Endodermal cell (in vitro differentiated cells): ENCODE data around the gene RBMS3. TPM values are rescaled to one million over a fixed set of nuclear protein-coding genes. Genes with fewer than 3 reads are reported as not detected.

Source experiments
- DNase-seq: peaks from one replicate; pipeline ENCODE4 v3.0.0-alpha.2; 2017
- H3K27ac ChIP-seq: 2 replicates; pipeline ENCODE4 v1.5.1; 2013; ENCODE audit warnings: mild to moderate bottlenecking, low read depth, low read length, moderate library complexity
- H3K27me3 ChIP-seq: 2 replicates; pipeline ENCODE4 v1.6.1; 2013; ENCODE audit warnings: mild to moderate bottlenecking, low read length, moderate library complexity; ENCODE audit not compliant: insufficient read depth, control insufficient read depth, poor library complexity, severe bottlenecking
- H3K36me3 ChIP-seq: 2 replicates; pipeline ENCODE4 v1.7.0; 2013; ENCODE audit warnings: mild to moderate bottlenecking, low read length, moderate library complexity; ENCODE audit not compliant: control insufficient read depth, insufficient read depth
- H3K4me1 ChIP-seq: one replicate; pipeline ENCODE4 v1.7.0; 2013; ENCODE audit warnings: low read length; ENCODE audit not compliant: control insufficient read depth, insufficient read depth
- H3K4me3 ChIP-seq: 2 replicates; pipeline ENCODE4 v1.5.1; 2013; ENCODE audit warnings: mild to moderate bottlenecking, low read length, moderate library complexity
- H3K9ac ChIP-seq: 2 replicates; pipeline ENCODE4 v1.6.1; 2013; ENCODE audit warnings: mild to moderate bottlenecking, low read length, moderate library complexity; ENCODE audit not compliant: poor library complexity, severe bottlenecking; ENCODE audit errors: extremely low read depth
- H3K9me3 ChIP-seq: 2 replicates; pipeline ENCODE4 v1.6.1; 2013; ENCODE audit warnings: mild to moderate bottlenecking, low read length, moderate library complexity; ENCODE audit not compliant: control insufficient read depth
- H3K27ac Mint-ChIP-seq: 2 replicates; pipeline ENCODE4 v1.8.0; 2020; ENCODE audit warnings: mixed read lengths
- H3K27me3 Mint-ChIP-seq: 2 replicates; pipeline ENCODE4 v1.8.0; 2021; ENCODE audit warnings: mild to moderate bottlenecking, mixed read lengths; ENCODE audit not compliant: insufficient read depth
- H3K36me3 Mint-ChIP-seq: 2 replicates; pipeline ENCODE4 v1.8.0; 2020; ENCODE audit warnings: low read depth, mixed read lengths
- H3K4me1 Mint-ChIP-seq: 2 replicates; pipeline ENCODE4 v1.8.0; 2020; ENCODE audit warnings: mixed read lengths
- H3K4me3 Mint-ChIP-seq: 2 replicates; pipeline ENCODE4 v1.8.0; 2020; ENCODE audit warnings: mild to moderate bottlenecking, moderate library complexity, mixed read lengths
- H3K9me3 Mint-ChIP-seq: 2 replicates; pipeline ENCODE4 v1.8.0; 2020; ENCODE audit warnings: mild to moderate bottlenecking, mixed read lengths
- WGBS, 2 experiments: methylation state at CpG; one replicate each; pipeline versions ENCODE4 v1.1.5 to v1.1.7; 2013; ENCODE audit warnings: missing lambda C conversion rate in 2 of 2, mixed read lengths in 1 of 2; ENCODE audit not compliant: insufficient coverage in 1 of 2, insufficient read length in 1 of 2; 5-methylcytosine and 5-hydroxymethylcytosine counted together
- total RNA-seq, 2 donors: library from RNA; stranded (reverse); fragmentation: NEBNext Ultra II Directional in 1 of 2; extraction: Animal tissue kit (Norgen Biotek cat#: 25700) in 1 of 2; gene quantifications; 2 replicates in 1 of 2; 3 replicates in 1 of 2; pipeline ENCODE4 v1.2.1, GENCODE V29; 2021
- TF ChIP-seq, protein P1 (sequence below): fragments of 200-600 bp; sonication (generic); conservative IDR thresholded peaks from 2 replicates; pipeline ENCODE4 v1.5.0; 2021; ENCODE audit warnings: antibody characterized with exemption, mild to moderate bottlenecking

Gene RBMS3
- total RNA-seq, 2 donors from 2014 or later = 2.0 to 7.3 TPM

DNA sequence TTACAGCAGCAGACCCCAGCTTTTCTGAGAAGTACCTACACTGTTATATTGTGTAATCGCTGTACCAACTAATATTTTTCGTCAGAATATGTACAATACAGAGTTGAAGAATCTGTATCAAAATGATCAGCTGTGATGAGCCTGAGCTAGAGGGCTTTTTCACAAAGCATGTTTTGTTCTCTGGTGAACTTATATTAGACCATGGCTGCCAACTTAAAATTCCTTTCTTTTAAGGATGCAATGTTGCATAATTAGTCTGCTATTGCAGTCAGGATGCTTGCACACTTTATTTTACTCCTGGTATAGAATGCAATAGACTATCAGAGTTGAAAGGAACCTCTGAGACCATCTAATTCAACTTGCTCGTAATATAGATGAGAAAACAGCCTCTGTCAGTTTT lies 127.8 kb downstream of the RBMS3 start:
- 90 to 96% methylated on average over 2 to 3 of the region's 3 CpGs for WGBS, 2 experiments
- H3K4me3 ChIP-seq = no peak overlapping the region
- Mint-ChIP-seq H3K9me3 (no peaks in the 10 kb centered on the region), H3K4me3 (no peak overlapping the region), H3K36me3 (no peaks in the 10 kb centered on the region), H3K4me1 (peaks cover 10% of the 10 kb centered on the region), H3K27me3 (no peaks in the 10 kb centered on the region), H3K27ac (no peak overlapping the region)
- no peaks in the 10 kb centered on the region for H3K4me1 ChIP-seq
- no peak overlapping the region for H3K9ac ChIP-seq
- DNase-seq = no peak
- H3K27ac ChIP-seq = no peak overlapping the region
- H3K9me3 ChIP-seq = no peaks in the 10 kb centered on the region
- TF ChIP-seq, protein P1, sequence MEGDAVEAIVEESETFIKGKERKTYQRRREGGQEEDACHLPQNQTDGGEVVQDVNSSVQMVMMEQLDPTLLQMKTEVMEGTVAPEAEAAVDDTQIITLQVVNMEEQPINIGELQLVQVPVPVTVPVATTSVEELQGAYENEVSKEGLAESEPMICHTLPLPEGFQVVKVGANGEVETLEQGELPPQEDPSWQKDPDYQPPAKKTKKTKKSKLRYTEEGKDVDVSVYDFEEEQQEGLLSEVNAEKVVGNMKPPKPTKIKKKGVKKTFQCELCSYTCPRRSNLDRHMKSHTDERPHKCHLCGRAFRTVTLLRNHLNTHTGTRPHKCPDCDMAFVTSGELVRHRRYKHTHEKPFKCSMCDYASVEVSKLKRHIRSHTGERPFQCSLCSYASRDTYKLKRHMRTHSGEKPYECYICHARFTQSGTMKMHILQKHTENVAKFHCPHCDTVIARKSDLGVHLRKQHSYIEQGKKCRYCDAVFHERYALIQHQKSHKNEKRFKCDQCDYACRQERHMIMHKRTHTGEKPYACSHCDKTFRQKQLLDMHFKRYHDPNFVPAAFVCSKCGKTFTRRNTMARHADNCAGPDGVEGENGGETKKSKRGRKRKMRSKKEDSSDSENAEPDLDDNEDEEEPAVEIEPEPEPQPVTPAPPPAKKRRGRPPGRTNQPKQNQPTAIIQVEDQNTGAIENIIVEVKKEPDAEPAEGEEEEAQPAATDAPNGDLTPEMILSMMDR = no peak
- H3K36me3 ChIP-seq = no peaks in the 10 kb centered on the region
- no peaks in the 10 kb centered on the region for H3K27me3 ChIP-seq

DNA sequence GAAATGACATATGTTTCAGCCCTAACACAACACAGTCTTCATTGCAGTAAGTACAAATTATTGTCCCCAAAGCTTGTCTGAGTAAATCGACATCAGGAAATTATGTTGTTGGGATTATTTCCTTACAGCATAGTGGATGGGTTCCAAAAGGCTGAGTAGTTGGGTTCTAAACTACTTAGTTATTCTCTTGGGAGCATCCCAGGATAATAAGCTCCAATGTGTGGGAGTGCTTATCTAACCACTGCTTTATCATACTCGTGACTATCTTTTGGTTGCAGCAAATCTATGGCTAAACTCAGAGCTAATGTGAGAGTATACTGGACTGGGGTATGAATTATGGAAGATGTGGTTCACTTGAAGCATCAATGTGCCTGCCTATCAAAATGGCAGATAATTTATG lies 128.5 kb downstream of the RBMS3 start:
- WGBS, 2 experiments = 92% methylated on average over 2 of the region's 2 CpGs; no CpG with 5 or more reads in 1 of the 2 experiments
- H3K4me3 ChIP-seq = no peak overlapping the region
- TF ChIP-seq, protein P1 = no peak
- no peak overlapping the region for H3K9ac ChIP-seq
- no peaks in the 10 kb centered on the region for H3K27me3 Mint-ChIP-seq
- H3K4me3 Mint-ChIP-seq = no peak overlapping the region
- H3K36me3 Mint-ChIP-seq = no peaks in the 10 kb centered on the region
- H3K27me3 ChIP-seq = no peaks in the 10 kb centered on the region
- H3K4me1 Mint-ChIP-seq = peaks cover 10% of the 10 kb centered on the region
- no peak overlapping the region for H3K27ac ChIP-seq
- H3K9me3 ChIP-seq = no peaks in the 10 kb centered on the region
- no peaks in the 10 kb centered on the region for H3K9me3 Mint-ChIP-seq
- H3K27ac Mint-ChIP-seq = no peak overlapping the region
- no peaks in the 10 kb centered on the region for H3K4me1 ChIP-seq
- no peak for DNase-seq
- no peaks in the 10 kb centered on the region for H3K36me3 ChIP-seq

DNA sequence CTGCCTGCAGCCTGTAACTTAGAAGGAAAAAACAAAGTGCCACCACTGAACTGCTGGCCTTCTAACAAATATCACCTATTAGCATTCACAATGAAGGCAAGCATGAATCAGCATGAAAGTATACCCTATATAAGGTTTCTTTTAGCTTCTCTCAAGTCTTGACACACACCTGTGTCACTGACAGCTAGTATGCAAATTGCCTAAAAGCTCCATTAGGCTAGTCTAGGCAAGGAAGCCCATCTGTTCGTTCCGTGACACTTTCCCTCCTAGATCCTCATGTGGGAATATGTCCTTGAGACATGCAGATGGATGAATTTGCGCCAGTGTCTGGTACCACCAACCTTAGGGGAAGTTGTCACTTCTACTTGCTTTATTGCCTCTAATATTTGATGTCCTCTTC lies 129.3 kb downstream of the RBMS3 start:
- Mint-ChIP-seq H3K36me3 (no peaks in the 10 kb centered on the region), H3K4me3 (no peak overlapping the region), H3K4me1 (peaks cover 10% of the 10 kb centered on the region), H3K9me3 (no peaks in the 10 kb centered on the region), H3K27me3 (no peaks in the 10 kb centered on the region), H3K27ac (no peak overlapping the region)
- no peak overlapping the region for H3K4me3 ChIP-seq
- H3K27me3 ChIP-seq = no peaks in the 10 kb centered on the region
- H3K9ac ChIP-seq = no peak overlapping the region
- H3K9me3 ChIP-seq = no peaks in the 10 kb centered on the region
- WGBS, 2 experiments = 75 to 87% methylated on average over 2 to 3 of the region's 3 CpGs
- no peaks in the 10 kb centered on the region for H3K36me3 ChIP-seq
- no peaks in the 10 kb centered on the region for H3K4me1 ChIP-seq
- TF ChIP-seq, protein P1 = no peak
- DNase-seq = no peak
- no peak overlapping the region for H3K27ac ChIP-seq
